SK-N-DZ (cell line): ENCODE results near the gene TSPAN5.
A peak's percentile ranks its signal among the peaks of the same experiment; 100 is the strongest.

Experiments used
- DNase-seq: peaks from one replicate; pipeline ENCODE4 v3.0.0-alpha.2; 2015; ENCODE audit warnings: low spot score

TSPAN5 gene

GRCh38 chr4:98619180-98619579 lies 39.2 kb downstream of the TSPAN5 start:
- DNase-seq = no peak

DNA sequence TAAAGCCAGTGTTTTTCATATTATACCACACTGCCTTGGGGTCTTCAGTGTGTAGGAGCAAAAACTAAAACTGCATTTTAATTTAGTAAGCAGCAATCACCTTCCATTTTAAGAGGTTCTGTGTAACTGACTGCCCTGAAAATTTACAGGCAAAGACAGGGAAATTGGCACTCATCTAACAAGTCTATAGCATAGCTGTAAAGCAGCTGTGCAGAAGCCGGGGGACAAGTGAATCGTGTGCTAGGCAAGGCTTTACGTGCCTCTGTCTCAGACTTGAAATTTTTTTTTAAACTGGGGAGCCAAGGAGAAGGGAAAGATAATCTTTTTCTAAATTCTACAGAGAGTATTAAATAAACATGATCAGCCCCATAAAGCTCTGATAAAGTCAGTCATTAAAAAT lies 39.7 kb downstream of the TSPAN5 start:
- DNase-seq = no peak

GRCh38 chr4:98617358-98618047 lies 40.9 kb downstream of the TSPAN5 start:
- DNase-seq = no peak

- DNase-seq = no peak
Measured at GRCh38 chr4:98615991-98616390, 42.4 kb downstream of the TSPAN5 start.

DNA sequence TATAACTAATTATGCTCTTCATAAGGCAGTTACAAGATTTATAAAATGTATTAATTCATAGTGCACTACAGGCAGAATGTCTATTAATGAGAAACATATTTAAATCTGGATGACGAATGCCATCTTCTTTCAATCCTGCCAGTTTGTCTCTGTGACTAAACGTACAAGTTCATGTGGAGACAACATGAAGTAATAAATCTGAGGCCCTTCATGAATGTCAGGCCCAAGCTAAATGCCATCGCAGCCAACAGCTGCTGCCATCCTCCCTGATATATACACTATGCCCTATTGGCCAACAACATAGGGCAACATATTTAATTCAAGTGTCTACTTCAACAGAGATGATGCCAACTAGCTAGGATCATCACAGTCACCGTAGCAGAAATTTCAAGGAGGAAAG lies 43.7 kb downstream of the TSPAN5 start:
- no peak for DNase-seq

DNA sequence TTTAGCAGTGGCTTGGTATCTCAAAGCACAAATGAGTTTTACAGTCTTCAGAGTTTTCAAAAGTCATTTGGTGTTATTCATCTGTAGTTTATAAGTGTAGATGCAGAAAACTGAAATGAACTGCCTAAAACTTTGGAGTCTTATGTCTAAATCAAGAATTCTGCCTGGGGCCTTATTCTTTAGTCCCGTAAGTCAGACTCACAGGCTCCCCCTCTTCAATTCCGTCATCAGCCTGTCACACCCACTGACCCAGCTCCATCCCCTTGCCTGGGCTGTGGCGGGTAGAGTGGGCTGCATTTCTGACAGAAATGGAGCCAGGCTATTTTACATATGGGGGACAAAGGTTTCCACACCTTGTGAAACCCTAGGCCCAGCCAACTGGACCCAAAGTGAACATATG lies 44.3 kb downstream of the TSPAN5 start:
- DNase-seq = no peak

DNA sequence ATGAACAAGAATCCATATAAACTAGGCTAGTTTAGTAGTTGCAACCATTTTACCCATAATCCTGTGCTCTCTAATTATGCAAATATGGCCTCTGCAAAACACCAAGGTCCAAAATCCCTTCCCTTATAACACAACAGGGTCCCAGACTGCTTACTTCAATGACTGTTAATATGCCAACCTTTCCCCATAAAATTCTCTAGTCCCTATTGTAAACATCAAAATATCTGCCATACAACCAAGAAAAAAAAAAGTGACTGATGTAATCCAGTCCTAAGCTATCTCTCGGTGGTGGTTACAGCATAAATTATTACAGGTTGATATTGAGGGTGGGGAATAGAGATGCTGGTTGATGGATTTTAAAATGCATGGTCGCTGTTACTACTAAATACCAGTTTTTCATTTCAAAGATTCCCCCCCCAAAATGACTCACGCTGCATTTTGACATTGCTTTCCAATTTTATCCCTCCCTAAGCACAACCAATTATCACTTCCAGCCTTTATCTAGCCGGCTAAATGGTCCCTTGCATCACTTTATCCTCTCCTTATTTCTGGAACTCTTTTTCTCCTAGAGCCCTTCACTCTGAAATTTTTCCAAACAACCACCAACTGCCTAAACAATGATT lies 44.8 kb downstream of the TSPAN5 start:
- DNase-seq = no peak

DNA sequence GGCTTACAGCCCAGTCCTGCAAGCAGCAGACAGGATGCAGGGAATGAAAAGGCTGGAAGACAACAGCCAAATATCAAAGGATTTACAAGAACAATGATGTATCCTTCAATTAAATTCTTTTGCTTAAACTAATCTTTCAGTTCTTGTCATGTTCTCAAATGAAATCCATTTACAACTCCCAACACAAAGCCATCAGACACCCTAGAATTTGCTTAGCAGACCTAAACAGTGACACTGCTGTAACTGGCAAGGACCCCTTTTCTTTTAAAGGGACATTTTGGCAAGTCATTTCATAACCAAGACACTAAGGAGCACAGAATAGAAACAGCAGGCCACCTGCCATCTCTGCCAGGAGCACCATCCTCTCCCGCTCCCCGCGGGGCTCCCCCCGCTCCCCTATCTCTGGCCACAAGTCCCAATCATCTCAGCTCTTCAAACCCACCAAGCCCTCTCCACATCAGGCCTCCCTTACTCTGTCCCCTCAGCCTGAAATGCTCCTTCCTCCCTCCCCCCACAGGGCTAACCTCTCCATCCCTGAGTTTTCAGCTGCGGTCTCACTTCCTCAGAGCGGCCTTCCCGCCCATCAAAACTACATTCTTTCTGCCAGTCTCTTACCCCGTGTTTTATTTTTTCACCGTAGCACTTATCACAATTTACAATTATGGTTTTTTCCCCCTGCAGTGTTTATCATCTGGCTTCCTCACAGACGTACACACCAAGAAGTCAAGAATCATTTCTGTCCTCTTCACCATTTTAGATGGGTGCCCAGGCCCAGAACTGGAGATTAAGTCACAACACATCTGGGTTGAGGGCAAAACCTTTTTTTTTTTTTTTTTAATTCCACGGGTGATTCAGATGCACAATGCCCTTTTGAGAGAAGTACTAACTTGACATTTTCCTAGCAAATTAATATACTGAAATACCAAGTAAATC lies 45.8 kb downstream of the TSPAN5 start:
- DNase-seq = no peak

GRCh38 chr4:98611677-98612317 lies 46.6 kb downstream of the TSPAN5 start:
- DNase-seq = no peak

DNA sequence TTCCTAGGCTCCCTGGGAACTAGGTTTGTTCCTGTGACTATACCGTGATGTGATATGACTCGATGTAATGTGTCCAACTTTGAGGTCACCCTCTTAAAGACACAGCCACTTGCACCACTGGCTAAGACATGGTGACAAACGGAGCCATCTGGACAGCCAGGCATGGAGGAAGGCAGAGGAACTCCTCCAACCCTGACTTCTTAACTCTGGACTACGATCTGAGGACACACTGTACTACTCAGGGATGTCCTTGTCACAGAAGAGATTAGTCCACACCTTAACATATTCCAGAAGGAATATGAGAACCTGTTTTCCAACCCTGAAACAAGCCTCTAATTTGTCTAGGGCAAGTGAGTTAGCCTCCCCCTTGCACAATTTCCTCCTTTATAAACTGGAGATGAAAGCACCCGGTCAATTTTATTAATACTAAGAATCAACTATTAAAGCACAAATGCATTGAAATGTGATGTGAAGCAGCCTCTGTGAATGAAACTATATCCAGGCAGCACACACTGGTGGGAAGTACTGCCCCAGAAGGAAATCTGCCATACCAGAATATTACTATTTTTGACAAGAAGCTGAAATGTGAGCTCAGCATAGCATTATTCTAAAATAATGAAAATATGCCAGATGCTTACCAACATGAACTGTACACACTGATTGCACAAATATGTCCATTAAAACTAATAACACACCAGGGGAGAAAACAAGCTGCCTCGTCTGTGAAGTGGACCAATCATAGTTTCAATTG lies 47.3 kb downstream of the TSPAN5 start:
- no peak for DNase-seq

- no peak for DNase-seq
Measured at GRCh38 chr4:98610431-98610830, 48.0 kb downstream of the TSPAN5 start.

- DNase-seq = no peak
Measured at GRCh38 chr4:98609934-98610333, 48.5 kb downstream of the TSPAN5 start.

DNA sequence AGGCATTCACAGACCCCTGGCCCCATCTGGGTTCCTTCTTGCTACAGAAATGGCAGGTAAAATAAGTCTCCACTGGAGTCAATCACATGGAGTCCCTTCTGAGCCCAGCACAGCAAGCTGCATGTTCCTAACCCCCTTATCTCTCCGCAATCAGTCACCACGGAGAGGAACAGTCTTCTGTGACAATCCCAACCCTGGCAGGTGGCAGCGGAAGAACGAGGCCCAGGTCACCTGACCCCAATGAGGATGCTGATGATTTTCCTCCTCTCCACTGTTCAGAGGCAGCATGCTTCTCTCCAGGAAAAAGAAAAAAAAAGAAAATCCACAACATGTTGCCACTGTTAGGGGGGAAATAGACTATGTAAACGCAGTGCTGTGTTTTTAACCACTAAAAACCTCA lies 50.1 kb downstream of the TSPAN5 start:
- DNase-seq = peak; percentile 68

DNA sequence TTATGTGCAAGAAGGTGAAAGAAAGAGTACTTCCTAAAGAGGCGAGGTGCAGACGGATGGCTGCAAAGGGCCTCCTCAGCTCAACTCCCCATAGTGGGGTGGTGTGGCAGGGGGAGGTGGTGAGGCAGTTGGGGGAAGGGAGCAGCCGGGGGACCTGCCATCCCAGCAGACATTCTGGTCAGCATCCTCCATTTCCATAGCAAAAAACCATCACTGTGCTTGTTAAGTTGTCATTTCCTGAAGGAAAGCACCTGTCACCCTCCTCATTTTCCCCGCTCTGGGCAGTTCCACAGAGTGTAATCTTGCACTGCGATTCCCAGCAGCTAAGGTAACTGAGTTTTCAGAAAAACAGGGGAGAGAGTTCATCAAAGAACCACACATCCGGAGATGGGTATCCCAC lies 51.5 kb downstream of the TSPAN5 start:
- no peak for DNase-seq

DNA sequence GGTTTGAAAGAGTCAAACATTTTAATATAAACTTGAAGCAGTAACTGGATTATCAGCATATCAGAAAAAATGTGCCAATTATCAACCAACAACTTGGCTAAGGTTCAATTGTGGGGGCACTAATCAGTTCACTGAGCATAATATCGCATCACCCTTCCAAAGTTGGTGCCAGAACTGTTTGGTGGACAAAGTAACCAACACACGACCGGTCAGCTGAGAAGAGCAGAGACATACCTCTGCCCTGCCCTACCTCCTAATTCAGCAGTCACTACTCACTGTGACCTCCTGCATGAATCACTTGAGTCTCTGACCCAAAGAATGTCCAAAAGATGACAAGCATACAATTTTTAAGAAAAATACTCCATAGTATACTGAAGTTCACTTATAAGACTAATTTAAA lies 53.2 kb downstream of the TSPAN5 start:
- no peak for DNase-seq

- DNase-seq = no peak
Measured at GRCh38 chr4:98604723-98605122, 53.7 kb downstream of the TSPAN5 start.

DNA sequence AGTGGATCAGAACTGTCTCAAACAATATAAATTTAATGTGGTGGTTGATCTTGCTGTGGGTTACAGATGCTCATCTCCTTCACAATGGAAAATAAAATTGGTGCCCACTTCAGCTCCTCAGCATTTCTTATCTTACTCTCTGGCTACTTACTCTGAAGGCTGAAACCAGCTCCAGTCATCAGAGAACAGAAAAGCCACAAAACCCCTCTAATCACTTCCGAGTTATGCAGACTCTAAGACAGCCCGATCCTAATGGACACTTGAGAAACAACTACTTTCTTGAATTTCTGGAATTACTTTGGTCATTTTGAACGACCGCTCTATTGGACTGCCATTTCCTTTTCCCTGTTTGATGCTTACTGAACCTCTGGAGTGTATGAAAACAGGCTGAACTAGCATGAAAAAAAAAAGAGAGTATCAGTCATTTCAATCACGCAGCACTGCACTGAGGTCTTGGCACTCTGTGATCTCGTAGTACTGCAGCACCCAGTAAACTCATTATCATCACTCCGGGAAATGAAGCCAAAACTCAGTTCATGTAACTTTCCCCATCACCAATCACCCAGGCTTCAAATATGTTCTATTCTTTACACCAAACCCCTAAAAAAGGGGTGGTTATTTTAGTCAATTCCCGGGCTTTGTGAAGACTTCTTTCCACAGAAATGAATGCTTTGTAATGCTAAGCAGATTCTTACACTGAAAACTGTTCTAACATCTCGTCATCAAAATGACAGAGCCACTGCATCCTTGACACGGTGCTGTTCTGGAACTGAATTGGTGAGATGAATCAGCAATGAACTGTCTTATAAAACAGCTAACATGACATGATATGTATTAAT lies 54.5 kb downstream of the TSPAN5 start:
- no peak for DNase-seq

GRCh38 chr4:98602270-98602669 lies 56.1 kb downstream of the TSPAN5 start:
- no peak for DNase-seq

- DNase-seq = no peak
Measured at GRCh38 chr4:98601708-98602107, 56.7 kb downstream of the TSPAN5 start.

DNA sequence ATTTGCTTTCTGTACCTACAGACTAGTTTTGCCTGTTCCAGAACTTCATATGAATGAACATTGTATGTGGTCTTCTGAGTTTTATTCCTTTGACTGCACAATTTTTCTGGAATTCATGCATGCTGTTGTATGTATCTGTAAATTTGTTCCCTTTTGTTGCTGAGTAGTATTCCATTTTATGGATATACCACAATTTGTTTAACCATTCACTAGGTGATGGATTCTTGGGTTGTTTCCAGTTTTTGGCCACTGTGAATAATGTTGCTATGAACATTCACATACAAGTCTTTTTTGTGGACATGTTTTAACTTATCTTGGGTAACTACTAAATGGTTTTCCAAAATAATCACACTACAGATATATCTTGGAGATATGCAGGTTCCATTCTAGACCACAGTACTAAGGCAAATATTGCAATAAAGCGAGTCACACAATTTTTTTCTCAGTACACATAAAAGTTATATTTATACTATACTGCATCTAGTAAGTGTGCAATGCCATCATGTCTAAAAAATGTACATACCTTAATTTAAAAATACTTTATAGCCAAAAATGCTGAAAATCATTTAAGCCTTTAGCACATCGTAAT lies 58.7 kb downstream of the TSPAN5 start:
- no peak for DNase-seq
